BJ (cell line): Measurements from ENCODE around the gene PLEKHA7. TPM values are rescaled to one million over a fixed set of nuclear protein-coding genes. Genes with fewer than 3 reads are reported as not detected.
"Not testable (repeated sequence)": the region's sequence is repeated elsewhere in the genome, so short reads cannot be mapped to it uniquely, and the experiment has no call there.

Source experiments
- CTCF ChIA-PET: fragments of 350-600 bp; formaldehyde crosslinking; extraction: SDS; loops from one replicate; lab custom pipeline; 2021; ENCODE audit warnings: antibody characterized with exemption, inconsistent platforms; lab: Yijun Ruan, JAX
- POLR2A ChIA-PET: fragments of 300-600 bp; sonication (Branson Sonifier 250); formaldehyde crosslinking; extraction: SDS; loops from one replicate; lab custom pipeline; 2021; ENCODE audit warnings: antibody characterized with exemption; lab: Charles Lee
- DNase-seq: peaks from one replicate; pipeline ENCODE4 v3.0.0-alpha.2; 2011; ENCODE audit warnings: low read depth
- H3K27me3 ChIP-seq: 2 replicates; pipeline ENCODE4 v1.6.0; 2011; ENCODE audit warnings: low read length; ENCODE audit not compliant: control insufficient read depth, insufficient read depth
- H3K36me3 ChIP-seq: 2 replicates; pipeline ENCODE4 v1.5.1; 2011; ENCODE audit warnings: low read length; ENCODE audit not compliant: control insufficient read depth, insufficient read depth
- H3K4me3 ChIP-seq: 2 replicates; pipeline ENCODE4 v1.5.1; 2011; ENCODE audit warnings: low read depth, mild to moderate bottlenecking, control low read depth, low read length
- CTCF ChIP-seq: IDR thresholded peaks from 2 replicates; pipeline ENCODE4 v1.5.1; 2011; ENCODE audit warnings: low read depth, mild to moderate bottlenecking, control low read depth, inconsistent platforms, low read length, moderate library complexity; ENCODE audit not compliant: insufficient read depth
- polyA plus RNA-seq: library from polyadenylated mRNA; depleted of rRNA; stranded (reverse); fragments of >200 nt; gene quantifications from 2 replicates; pipeline ENCODE4 v1.2.3, GENCODE V29; 2011

Gene PLEKHA7
- polyA plus RNA-seq, 1 experiment: 0.04 TPM

DNA sequence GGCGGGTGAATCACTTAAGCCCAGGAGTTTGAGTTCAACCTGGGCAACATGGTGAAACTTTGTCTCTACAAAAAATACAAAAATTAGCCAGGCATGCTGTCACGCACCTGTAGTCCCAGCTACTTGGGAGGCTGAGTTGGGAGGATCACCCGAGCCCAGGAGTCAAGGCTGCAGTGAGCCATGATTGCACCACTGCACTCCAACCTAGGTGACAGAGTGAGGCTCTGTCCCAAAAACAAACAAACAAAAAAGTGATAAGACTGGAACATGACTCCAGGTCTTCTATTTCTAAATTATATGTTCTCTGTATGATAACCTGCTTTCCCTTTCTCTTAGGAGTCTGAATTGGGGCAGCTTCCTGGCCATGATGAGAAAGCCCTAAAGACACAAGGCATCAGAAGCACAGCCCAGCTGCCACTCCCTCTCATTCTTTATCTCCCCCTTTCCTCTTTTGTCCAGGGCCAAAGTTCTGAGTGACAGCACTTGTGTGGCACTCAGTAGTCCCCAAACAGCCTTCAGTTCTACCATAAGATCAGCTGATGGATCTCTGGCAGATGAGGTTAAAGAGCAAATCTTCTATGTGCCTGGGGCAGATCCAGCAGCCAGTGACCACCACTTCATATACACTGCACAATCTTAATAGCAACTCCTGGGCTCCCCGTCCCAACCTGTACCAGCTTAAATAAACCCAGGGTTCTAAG is 139.8 kb downstream of the PLEKHA7 start:
- DNase-seq: no peak
- POLR2A ChIA-PET: no interaction called here
- H3K36me3 ChIP-seq: no peaks in the 10 kb centered on the region
- no peaks in the 10 kb centered on the region for H3K27me3 ChIP-seq
- H3K4me3 ChIP-seq: no peak overlapping the region
- no peak for TF ChIP-seq CTCF
- CTCF ChIA-PET: interaction anchor here (0.6 to 1.8 kb wide), 5 partner anchors 8 to 89 kb away, joined by 3 to 6 read pairs (median 5); no protein-coding TSS in a partner anchor

DNA sequence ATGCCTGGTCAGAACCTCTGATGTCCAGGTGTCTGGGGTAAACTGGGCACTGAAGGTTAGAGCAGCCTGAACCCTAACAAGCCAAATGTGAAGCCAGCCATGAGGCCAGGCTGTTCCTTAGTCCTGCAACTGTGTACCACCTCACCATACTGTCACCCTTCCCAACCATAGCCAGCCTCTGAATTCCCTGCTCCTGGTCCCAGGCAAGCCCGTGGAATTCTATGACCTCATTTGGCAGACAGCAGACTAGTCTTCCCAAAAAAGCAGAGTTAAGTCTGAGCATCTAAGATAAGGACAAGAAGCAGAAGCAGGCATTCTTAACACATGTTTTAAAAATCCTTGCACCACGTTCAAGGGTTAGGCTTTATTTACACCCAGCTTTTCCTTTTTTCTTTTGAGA is 140.9 kb downstream of the PLEKHA7 start:
- Histone ChIP-seq H3K27me3 (no peaks in the 10 kb centered on the region), H3K36me3 (no peaks in the 10 kb centered on the region), H3K4me3 (no peak overlapping the region)
- TF ChIP-seq CTCF: no peak
- POLR2A ChIA-PET: no interaction called here
- no peak for DNase-seq
- CTCF ChIA-PET: interaction anchor here (1.6 to 1.8 kb wide), 2 partner anchors 10 to 53 kb away, joined by 5 to 6 read pairs; no protein-coding TSS in a partner anchor

DNA sequence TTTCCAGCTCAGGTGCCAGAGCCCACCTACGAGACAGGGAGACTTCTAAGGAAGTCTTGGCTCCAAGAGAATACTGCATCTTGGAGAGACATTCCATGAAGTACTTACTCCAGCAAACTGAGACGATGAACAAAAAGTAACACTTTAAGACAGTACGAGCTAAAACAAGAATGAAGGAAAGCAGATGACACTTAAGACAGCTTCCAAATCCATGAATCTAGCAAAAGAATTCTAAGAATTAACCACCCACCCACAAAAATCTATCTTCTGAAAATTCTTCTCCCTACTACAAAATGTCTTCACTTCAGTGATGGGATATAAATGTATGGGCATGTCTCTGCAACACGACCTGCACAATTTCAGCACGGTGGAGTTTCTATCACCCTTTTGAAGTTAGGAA is 142.8 kb downstream of the PLEKHA7 start:
- no peak for DNase-seq
- Histone ChIP-seq H3K36me3 (no peaks in the 10 kb centered on the region), H3K27me3 (no peaks in the 10 kb centered on the region), H3K4me3 (no peak overlapping the region)
- TF ChIP-seq CTCF: no peak
- POLR2A ChIA-PET: no interaction called here
- CTCF ChIA-PET: interaction anchor here (0.7 to 0.8 kb wide), 2 partner anchors 22 to 50 kb away, joined by 3 read pairs; no protein-coding TSS in a partner anchor

- no peaks in the 10 kb centered on the region for H3K36me3 ChIP-seq
- H3K4me3 ChIP-seq: no peak overlapping the region
- ChIA-PET POLR2A (no interaction called here), CTCF (no interaction called here)
- no peaks in the 10 kb centered on the region; the same call in none of the 2 replicates for H3K27me3 ChIP-seq
- TF ChIP-seq CTCF: no peak
- DNase-seq: no peak
Observed at GRCh38 chr11:16867097-16867496, 147.1 kb downstream of the PLEKHA7 start.

- H3K4me3 ChIP-seq, POLR2A ChIA-PET, DNase-seq: not testable (repeated sequence)
Observed at GRCh38 chr11:16864428-16864827, 149.8 kb downstream of the PLEKHA7 start.

More at GRCh38 chr11:16864428-16864827, 149.8 kb downstream of the PLEKHA7 start:
- CTCF ChIA-PET: interaction anchor here (1.1 to 1.5 kb wide), 3 partner anchors 8 to 44 kb away, joined by 3 to 4 read pairs (median 3); no protein-coding TSS in a partner anchor
- H3K27me3 ChIP-seq, H3K36me3 ChIP-seq: not testable (repeated sequence)
